Inflammatory macrophage treated with lipopolysaccharide for 4 hours (primary cell): Measurements from ENCODE around the gene CALB2.

Experiments
- DNase-seq: peaks from one replicate; pipeline ENCODE4 v3.0.0-alpha.2; 2020

Gene CALB2

DNA sequence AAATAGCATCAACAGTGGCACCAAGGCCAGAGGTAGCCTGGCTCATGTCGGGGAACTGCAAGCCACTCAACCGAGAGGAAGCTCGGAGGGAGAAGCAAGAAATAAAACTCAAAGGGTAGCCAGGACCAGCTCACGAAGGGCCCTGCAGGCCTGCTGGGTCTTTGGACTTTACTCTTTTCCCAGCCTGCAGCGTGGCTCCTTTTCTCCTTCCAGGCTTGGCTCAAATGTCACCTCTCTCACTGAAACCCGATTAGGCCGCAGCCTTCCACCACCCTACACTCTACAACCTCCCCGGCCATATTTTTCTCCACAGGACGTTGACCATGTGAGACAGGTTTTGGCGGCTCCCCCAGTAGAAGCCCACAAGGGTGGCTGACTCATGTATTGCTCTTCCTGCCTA lies 38.1 kb downstream of the CALB2 start:
- no peak for DNase-seq

DNA sequence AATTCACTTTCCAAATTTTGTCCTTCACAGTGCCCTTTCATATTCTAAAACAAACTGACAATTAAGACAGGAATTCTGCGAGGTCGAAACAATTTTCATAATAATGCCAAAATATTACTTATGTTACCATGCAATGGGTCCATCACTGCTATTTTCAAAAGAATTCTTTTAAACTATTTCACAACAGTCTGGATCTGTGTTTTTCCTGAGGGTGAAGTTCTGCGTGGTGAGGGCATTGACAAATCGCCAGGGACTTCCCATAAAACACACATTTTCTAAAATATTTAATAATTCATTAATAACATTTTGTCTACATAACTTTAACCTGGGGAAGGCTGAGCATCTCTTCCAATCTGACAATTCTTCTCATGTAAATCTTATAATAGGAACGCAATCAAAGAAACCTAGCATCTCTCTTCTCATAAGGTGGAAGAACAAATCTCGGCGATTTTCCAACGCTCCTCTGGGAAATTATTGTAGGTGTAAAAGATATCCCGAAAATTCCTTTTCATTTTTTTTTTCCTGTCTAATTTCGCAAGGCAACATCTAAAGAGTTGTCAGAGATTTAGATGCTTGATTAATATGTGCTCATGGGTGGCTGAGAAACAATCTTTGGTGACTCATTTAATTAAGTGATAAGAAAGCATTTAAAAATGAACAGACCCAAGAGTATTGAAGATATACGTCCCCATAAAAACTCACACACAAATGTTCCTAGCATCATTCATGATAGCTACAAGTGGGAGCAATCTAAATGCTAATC lies 41.5 kb downstream of the CALB2 start:
- no peak for DNase-seq

DNA sequence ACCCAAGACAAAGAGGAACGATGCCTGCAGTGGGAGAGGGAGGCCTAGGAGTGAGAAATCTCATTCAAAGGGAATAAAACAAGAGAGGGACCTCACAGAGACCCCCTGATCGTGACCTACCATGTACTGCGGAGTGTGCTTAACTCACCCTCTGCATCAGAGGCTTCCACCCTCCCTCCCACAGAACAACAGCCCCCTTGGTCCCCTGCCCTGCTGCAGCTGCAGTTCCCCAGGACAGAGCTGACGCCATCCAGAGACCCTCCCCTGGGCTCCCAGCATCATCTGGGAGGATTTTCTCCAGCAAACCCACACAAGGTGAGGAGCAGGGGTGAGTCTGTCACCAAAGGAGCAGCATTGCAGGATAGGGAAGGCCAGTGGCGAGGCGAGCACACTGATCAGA lies 43.5 kb downstream of the CALB2 start:
- DNase-seq: no peak

DNA sequence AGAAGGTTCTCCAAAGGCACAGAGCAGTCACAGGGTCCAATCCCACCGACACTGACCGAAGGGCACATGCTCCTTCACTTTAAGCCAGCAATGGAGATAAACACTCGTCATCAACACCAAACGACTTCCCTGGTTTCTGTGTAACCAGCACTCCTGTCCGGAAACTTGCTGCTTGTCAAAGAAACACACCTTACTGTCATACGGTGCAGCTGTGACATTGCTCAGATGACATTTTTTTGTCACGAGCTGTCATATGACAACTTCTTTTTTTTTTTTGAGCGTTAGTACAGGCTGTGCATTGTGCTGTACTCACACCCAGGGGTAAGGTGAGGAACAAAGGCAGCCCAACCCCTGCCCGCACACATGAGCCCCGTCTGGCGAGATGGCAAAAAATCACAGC lies 44.2 kb downstream of the CALB2 start:
- no peak for DNase-seq

DNA sequence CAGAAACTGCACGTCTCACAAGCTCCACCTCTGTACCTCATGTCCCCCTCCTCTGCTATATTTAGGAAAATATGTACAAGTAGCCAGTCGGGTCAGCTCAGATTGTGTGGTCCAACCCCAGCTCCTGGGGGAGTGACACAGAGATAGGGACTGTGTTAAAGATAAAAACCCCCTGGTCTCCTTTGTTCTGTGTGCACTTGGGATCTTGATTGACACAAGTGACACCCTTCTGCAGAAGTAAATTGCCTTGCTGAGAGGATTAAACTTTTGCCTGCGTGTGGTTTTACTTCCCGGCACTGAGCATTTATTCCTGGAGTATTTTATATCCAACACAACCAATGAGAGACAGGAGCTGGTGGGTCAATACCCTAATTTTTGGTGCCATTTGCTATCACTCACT lies 45.8 kb downstream of the CALB2 start:
- DNase-seq: no peak

DNA sequence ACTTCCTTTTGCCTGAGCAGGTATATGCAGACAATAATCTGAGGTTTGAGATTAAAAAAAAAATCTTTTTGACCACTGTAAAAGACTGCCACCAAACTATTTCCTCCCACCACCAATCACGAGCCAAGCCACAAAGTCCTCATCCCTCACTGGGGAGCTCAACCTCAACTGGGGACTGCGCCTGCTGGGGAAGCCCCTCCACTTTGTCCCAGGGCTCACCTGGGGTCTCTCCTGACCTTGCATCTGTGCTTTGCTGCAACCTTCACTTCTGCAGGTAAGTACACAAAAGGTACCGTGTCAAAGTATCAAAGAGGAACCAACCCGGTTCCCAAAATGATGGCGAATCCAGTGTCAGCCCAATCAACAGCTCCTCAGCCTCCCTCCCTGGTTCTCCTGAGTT lies 47.8 kb downstream of the CALB2 start:
- DNase-seq: no peak

DNA sequence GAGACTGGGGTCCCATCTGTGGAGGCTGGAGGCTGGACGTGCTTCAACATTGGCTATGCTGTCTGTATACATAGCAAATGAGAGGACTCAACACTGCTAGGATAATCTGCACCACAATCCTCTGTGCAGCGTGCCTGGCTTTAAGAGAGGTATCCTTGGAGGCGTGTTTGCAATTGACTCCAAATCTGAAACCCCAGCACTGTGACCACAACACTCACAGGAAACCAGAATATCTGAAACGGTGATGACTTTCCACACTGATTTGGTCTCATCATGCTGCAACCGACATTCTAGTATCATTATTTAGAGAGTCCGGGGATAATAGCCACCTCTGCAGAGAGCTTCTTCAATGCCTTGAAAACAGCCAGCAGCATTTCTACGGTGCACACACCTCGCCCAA lies 48.2 kb downstream of the CALB2 start:
- DNase-seq: no peak

DNA sequence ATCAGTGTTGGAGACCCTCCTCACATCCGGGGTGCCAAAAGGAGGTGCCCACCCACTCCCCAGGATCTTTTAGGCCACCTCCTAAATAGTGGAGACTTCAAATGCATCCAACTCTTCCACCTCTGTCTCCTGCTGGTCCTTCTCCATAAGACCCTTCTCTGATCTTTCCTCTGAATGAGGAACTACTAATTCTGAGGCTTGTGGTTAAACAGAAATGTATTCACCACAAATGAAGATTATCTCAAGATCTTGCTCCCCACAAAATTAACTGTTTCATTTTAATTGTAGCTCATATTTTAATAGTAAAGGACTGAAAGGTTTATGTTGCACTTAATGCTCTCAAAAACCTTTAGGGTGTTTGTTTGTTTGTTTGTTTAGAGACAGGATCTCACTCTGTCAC lies 49.2 kb downstream of the CALB2 start:
- no peak for DNase-seq

DNA sequence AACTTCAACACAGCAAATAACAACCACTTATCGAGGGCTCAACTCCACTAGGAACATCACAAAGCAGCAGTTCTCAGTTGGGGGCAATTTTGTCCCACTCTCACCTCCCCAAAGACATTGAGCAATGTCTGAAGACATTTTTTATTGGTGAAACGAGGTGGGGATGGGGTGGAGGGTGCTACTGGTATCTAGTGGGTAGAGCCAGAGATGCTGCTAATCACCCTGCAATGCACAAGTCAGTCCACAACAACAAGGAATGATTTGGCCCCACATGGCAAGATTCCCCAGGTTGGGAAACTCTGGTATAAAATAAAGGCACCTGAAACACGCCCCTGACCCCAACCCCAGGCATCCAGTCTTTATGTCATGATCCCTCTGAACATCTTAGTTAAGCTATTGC lies 50.0 kb downstream of the CALB2 start:
- no peak for DNase-seq

DNA sequence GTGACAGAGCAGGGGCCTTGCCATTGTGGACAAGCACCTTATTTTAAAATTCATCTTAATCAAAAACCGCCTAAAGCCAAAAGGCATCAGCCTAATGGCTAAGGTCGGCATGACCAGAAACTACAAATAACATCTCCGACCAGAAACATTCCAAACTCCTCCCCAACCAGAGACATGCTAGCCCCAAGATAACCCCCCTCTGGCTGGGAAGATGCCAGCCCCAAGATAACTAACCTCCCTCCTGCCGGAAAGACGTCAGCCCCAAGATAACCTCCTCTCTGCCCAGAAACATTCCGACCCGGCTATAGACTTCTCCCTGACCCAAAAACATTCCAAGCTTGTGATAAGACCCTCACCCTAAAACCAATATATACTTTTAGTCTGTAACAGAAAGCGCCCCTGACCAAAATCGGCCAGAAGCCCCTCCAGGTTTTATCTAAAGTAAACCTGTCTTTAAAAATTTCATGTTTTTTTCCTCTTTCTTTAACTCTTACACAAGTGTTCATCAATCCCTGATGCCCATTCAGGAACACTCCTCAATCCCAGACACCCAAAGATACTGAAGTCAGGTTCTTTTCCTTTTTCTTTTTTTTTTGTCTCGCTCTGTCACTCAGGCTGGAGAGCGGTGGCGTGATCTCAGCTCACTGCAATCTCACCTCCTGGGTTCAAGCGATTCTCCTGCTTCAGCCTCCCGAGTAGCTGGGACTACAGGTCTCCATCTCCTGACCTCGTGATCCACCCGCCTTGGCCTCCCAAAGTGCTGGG lies 50.7 kb downstream of the CALB2 start:
- DNase-seq: no peak

DNA sequence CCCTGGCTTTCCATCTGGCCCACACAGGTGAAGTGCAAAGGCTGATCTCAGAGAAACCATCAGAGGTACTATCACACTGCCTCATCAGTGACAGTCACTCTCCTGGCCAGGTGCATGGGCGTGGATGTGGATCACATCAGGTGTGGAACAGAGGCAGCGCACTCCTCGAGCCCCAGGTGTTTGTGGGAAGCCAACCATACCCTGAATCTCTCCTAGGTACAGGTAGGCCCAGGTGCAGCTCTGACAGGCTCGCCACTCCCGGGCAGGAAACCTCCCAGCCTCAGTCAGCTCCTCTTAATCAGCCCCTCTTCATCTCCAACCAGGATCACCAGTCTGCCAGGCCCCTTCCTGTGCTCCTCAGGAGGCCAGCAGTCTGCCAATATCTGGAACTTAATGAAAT lies 51.6 kb downstream of the CALB2 start:
- DNase-seq: no peak

DNA sequence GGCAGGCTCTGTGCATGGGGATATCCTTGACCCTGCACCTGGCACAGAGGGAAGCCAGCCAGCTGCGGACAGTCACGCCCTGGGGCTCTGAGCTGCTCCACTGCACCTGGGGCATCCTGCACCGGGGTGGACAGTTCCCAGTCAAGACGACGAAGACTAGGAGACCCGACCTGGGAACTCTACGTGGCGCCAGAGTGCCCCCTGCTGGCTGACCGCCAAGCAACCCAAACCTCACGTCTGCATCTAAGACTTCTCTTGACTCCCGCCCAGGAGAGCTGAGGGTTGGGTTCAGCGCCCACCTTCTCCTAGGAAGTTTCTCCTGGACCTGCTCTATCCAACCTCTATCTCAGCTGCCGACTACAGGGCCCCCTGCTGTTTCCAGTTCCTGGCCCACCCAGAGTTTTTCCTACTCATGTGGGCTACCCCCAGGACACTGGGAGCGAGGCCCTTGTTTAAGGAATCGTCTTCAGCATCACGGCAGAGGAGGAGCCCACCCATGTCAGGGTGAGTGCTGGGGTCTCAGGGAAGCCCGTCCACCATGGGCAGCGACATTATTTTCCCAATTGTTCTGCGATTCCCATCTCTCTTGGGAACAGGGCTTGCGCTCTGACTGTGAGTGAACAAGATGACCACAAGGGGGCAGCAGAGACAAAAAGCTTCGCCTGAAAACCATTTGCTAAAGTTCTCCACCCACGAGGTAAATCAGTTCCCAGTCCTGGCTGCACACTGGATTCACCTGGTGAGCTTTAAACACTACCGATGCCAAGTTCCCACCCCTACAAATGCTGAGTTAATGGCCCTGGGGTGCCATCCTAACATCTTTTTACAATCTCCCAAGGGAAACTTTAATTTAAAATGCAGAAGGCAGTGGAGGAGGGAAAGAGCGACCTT lies 54.0 kb downstream of the CALB2 start:
- peak; percentile 55 for DNase-seq

DNA sequence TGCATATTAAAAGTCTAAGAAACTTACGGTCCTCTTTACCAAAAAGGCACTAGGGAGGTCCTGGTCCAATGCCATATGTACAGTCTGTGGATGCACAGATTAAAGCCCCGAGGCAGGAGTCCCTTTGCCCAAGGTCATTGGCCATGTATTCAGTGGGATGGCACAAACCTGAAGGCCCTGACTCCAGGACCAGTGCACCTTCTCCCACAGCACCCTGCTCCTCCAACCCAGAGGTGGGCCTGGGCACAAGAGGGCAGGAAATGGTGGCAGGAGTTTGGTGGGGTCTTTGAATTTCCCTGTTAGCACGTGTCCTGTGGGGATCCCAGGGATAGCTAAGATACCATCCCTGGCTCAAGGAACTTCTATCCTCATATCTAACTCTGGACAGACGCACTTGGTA lies 54.8 kb downstream of the CALB2 start:
- DNase-seq: no peak

DNA sequence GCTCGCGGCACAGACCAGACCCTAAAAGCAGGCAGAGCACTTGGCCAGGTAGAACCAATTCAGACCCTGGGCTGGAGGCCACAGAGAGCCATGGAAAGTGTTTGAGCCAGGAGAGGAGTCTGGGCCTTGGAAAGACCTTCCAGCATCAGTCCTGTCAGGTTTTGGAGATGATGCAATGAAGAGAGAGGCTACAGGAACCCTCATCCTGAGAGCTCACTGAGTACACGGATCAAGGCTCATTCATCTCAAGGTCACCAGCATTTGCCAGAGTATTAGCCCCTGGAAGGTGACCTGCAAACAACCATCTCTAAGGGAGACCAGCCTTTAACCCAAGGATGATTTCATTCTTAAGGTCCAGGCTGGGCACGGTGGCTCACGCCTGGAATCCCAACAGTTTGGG lies 55.5 kb downstream of the CALB2 start:
- DNase-seq: no peak

DNA sequence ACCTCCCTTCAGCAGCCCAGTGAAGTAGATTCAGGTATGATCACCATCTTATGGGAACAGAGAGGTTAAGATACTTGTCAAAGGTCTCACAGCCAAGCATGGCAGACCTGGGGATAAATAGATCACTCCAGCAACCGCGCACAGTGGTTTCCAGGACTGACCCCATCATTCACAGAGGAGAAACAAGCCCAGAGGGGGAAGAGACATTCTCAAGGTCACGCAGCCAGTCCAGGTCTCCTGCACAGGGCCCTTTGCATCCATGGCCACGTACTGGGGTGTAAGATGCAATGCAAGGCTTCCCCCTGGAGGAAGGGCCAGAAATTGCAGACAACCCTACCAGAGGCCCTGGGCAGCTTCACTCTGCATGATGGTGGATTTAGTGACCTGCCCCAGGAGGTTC lies 63.4 kb downstream of the CALB2 start:
- DNase-seq: peak; percentile 4

DNA sequence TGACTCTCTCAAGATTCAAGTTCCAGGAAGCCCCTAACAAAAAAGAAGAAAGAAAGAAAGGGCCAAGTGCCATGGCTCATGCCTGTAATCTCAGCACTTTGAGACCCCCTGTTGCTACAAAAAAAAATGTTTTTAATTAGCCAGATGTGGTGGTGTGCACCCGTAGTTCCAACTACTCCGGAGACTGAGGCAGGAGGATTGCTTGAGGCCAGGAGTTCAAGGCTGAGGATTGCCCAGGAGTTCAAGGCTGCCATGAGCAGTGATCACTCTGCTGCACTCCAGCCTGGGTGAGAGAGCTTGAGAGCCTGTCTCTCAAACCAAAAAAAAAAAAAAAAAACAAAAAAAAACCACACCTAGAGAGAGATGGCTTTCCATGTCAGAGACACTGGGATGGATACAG lies 64.5 kb downstream of the CALB2 start:
- no peak for DNase-seq

DNA sequence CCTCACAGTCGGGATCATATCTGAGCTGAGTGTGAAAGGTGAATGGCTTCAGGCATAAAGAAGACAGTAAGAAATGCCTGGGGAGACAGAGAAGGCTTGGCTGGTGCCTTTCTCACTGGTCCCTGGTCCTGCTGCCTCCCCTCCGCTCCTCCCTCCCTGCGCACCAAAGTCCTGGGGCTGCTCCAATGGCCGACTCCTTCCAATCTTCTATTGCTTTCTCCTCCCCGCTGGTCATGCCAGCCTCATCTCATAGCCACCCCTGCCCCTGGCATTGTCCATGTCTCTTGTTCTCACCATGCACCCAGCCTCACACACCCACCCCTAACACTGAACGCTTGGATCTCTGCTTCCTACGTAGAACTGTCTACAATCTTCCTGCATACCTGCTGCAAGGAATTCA lies 65.3 kb downstream of the CALB2 start:
- DNase-seq: no peak

DNA sequence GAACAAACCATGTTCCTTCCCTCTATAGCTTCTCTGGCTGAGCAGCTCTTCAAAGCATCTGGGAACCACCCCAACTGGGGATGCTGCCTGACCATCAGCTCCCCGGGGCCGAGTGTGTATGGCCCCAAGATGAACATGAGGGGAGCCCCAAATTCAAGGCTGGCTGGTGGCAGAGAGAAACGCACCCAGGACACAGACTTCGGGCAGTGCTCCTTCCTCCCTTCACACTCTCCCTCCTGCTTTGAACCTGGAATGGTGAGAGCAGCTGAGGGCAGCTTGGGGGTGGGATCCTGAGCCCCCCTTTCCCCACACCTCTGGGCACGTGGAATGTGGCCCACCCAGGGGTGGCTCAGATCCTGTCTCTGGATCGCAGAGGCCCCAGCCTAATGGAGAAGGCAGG lies 66.1 kb downstream of the CALB2 start:
- no peak for DNase-seq

DNA sequence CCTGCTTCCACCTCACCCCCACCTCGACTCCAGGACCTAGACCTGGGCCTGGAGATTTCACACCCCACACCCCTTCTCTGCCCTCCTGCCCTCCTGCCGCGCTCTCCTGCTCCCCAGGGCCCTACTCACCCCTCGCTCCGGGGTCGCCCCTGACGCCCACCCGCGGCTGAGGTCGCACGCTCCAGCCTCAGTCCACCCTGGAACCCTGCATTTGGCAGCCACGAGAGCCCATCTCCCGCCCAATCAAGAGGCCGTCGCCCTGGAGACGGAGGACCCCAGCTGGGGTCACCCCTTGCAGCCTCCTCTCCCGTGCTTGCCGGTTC lies 67.2 kb downstream of the CALB2 start:
- DNase-seq: no peak

DNA sequence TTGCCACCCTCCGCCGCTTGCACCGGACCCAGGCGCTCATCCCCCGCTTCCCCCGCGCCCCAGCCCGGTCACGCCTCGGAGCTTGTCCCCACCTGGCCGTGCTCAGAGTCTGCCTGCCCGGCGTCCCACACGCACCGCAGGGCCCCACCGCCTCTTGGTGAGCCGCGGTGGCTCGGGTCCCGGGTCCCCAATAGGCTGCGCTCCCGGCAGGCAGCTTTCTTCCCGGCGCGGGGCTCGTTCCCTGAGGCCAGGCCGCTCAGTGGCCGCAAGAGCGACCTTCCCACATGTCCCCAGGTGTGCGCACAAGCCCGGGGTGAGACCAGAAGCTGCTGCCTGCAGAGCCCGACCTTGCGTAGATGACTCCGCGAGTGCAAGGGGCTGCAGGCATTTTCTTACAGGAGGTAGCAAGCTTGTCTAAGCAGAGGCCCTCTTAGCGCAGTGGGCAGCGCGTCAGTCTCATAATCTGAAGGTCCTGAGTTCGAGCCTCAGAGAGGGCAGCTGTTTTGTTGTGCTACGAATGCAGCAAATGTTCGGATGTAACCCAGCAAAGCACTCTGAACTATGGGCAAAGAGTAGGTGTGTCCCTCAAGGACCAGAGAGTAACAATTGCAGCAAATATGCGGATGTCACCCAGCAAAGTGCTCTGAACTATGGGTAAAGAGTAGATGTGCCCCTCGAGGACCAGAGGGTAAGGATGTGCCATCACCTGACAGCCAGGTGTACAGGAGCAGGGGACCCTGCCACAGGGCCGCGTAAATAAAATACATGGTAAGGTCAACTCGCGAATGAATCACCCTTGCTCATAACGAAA lies 67.8 kb downstream of the CALB2 start:
- no peak for DNase-seq

DNA sequence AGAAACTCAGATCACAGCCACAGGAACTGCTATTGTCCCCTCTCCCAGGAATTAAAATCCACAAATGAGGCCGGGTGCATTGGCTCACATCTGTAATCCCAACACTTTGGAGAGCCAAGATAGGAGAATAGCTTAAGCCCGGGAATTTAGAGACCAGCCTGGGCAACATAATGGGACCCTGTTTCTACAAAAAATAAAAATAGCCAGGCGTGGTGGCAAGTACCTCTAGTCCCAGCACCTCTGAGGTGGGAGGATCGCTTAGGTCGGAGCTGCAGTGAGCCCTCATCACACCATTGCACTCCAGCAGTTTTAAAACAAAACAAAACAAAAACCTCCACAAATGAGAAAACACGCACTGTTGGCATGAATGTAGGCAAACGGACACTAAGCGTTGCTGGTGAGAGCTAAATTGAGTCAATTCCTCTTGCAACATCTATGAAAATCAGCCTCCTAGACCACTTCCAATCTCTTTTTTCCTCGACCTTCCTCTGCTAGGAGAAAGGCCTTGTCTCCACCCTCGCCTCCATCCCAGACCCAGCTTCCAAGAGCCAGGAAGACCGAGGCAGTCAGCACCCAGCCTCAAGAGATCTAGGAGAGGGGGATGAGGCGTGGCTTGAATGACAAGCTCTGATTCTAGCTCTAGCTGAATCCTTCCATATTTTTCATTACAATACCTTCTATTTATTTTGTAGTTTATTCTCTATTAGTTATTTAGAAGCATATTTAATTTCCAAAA lies 68.5 kb downstream of the CALB2 start:
- no peak for DNase-seq

DNA sequence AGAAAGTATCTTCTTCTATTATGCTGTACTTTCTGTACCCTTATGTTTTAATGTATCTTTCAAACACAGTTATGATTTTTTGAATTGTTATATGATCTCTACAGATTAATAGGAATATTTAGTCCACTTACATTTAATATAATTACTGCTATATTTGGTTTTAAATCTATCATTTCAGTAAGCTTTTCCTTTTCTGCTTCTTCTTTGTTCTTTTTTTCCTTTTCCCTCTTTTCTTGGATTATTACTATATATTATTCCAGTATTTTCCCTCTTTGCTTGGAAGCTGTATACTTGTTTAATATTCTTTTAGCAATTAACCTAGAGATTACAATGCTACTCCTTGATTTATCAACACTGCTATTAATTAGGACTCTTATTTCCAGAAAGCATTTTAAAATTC lies 69.9 kb downstream of the CALB2 start:
- no peak for DNase-seq
